Left cardiac atrium (tissue), 4 donors: ENCODE data around the gene NR2E1. TPM values are rescaled to one million over a fixed set of nuclear protein-coding genes. Genes with fewer than 3 reads are reported as not detected.

Experiments used
- ATAC-seq, 2 donors: fragments of 200-7000 bp; cut with Tn5 transposase; one replicate each; pipeline ENCODE4 v1.9.1; 2020; ENCODE audit warnings: mild to moderate bottlenecking in 2 of 2, moderate library complexity in 2 of 2
- DNase-seq: peaks from one replicate; pipeline ENCODE4 v3.0.0-alpha.2; 2020
- intact Hi-C, 2 donors: fragments of 100-400 bp; cut with DNase I; formaldehyde crosslinking; loops; one replicate each; pipeline versions ENCODE4 v1.14.1 to v1.15.1; 2022 to 2023
- total RNA-seq, 2 donors: library from RNA; stranded (reverse); fragmentation: NEBNext Ultra II Directional; extraction: Animal tissue kit (Norgen Biotek cat#: 25700); gene quantifications; one replicate each; pipeline ENCODE4 v1.2.1, GENCODE V29; 2021
- donor health status: DM: no; HTN: yes; CAD: no.
- donor health status: DM: no; HTN: yes; CAD: no; lungs with severe emphysema.
- donor health status: DM: yes; HTN: yes; CAD: no.
- donor health status: Dilated cardiomyopathy.

The NR2E1 gene
- total RNA-seq, 2 donors from 2014 or later, result not detected

GRCh38 chr6:108194503-108194902 is 28.7 kb downstream of the NR2E1 start:
- intact Hi-C loops, result no loop called here
- DNase-seq, result no peak

GRCh38 chr6:108195209-108195608 is 29.4 kb downstream of the NR2E1 start:
- intact Hi-C loops, result no loop called here
- no peak for DNase-seq
- ATAC-seq, result no peak

More at GRCh38 chr6:108194503-108194902, 28.7 kb downstream of the NR2E1 start:
- ATAC-seq, result no peak

GRCh38 chr6:108198761-108199498 is 33.1 kb downstream of the NR2E1 start:
- intact Hi-C loops, result no loop called here
- ATAC-seq, result no peak
- DNase-seq, result no peak

- intact Hi-C loops, result no loop called here
- ATAC-seq, result no peak
- no peak for DNase-seq
Observed at GRCh38 chr6:108200186-108200585, 34.4 kb downstream of the NR2E1 start.

- ATAC-seq (no peak), DNase-seq (no peak)
- intact Hi-C loops, result no loop called here
Observed at GRCh38 chr6:108200631-108201030, 34.8 kb downstream of the NR2E1 start.

- DNase-seq, result no peak
- ATAC-seq, result no peak
- intact Hi-C loops, result no loop called here
Observed at GRCh38 chr6:108203189-108204112, 37.6 kb downstream of the NR2E1 start.

- DNase-seq (no peak), ATAC-seq (no peak)
- intact Hi-C loops, result no loop called here
Observed at GRCh38 chr6:108207013-108207412, 41.2 kb downstream of the NR2E1 start.

GRCh38 chr6:108209738-108210137 is 43.9 kb downstream of the NR2E1 start:
- ATAC-seq, result no peak
- DNase-seq, result no peak
- intact Hi-C loops, result no loop called here

GRCh38 chr6:108210556-108210955 is 44.7 kb downstream of the NR2E1 start:
- no peak for ATAC-seq
- intact Hi-C loops, result no loop called here

GRCh38 chr6:108211671-108212070 is 45.8 kb downstream of the NR2E1 start:
- intact Hi-C loops, result no loop called here

More at GRCh38 chr6:108210556-108210955, 44.7 kb downstream of the NR2E1 start:
- no peak for DNase-seq

GRCh38 chr6:108222064-108222463 is 56.2 kb downstream of the NR2E1 start:
- DNase-seq (no peak), ATAC-seq (no peak)
- intact Hi-C loops, result no loop called here

More at GRCh38 chr6:108211671-108212070, 45.8 kb downstream of the NR2E1 start:
- no peak for ATAC-seq
- no peak for DNase-seq

GRCh38 chr6:108222504-108222903 is 56.7 kb downstream of the NR2E1 start:
- peak in 1 of 2 donors; percentile 38 for ATAC-seq
- DNase-seq, result no peak
- intact Hi-C loops, result no loop called here

- ATAC-seq, result no peak
- no peak for DNase-seq
- intact Hi-C loops, result no loop called here
Observed at GRCh38 chr6:108227290-108227689, 61.5 kb downstream of the NR2E1 start.

- ATAC-seq, result no peak
- intact Hi-C loops, result no loop called here
- DNase-seq, result no peak
Observed at GRCh38 chr6:108228416-108228815, 62.6 kb downstream of the NR2E1 start.

GRCh38 chr6:108235127-108235526 is 69.3 kb downstream of the NR2E1 start:
- no peak for DNase-seq
- intact Hi-C loops, result no loop called here
- ATAC-seq, result no peak

- intact Hi-C loops, result no loop called here
- no peak for ATAC-seq
- no peak for DNase-seq
Observed at GRCh38 chr6:108236791-108237190, 71.0 kb downstream of the NR2E1 start.

GRCh38 chr6:108238322-108238721 is 72.5 kb downstream of the NR2E1 start:
- intact Hi-C loops, result no loop called here
- DNase-seq, result no peak
- ATAC-seq, result no peak
